GM18499 (cell line): ENCODE data around the gene GAB4.
A peak's percentile ranks its signal among the peaks of the same experiment; 100 is the strongest.
"Not testable (repeated sequence)": the region's sequence is repeated elsewhere in the genome, so short reads cannot be mapped to it uniquely, and the experiment has no call there.

Experiments used
- ATAC-seq: cut with Tn5 transposase; IDR thresholded peaks from one replicate; pipeline ENCODE4 v1.9.1; 2021; ENCODE audit warnings: moderate number of reproducible peaks; ENCODE audit not compliant: insufficient read depth, unreplicated experiment

Gene GAB4, protein sequence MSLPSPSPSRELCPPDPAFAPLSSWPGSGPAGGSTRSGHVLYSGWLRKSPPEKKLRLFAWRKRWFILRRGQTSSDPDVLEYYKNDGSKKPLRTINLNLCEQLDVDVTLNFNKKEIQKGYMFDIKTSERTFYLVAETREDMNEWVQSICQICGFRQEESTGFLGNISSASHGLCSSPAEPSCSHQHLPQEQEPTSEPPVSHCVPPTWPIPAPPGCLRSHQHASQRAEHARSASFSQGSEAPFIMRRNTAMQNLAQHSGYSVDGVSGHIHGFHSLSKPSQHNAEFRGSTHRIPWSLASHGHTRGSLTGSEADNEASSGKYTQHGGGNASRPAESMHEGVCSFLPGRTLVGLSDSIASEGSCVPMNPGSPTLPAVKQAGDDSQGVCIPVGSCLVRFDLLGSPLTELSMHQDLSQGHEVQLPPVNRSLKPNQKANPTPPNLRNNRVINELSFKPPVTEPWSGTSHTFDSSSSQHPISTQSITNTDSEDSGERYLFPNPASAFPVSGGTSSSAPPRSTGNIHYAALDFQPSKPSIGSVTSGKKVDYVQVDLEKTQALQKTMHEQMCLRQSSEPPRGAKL

DNA sequence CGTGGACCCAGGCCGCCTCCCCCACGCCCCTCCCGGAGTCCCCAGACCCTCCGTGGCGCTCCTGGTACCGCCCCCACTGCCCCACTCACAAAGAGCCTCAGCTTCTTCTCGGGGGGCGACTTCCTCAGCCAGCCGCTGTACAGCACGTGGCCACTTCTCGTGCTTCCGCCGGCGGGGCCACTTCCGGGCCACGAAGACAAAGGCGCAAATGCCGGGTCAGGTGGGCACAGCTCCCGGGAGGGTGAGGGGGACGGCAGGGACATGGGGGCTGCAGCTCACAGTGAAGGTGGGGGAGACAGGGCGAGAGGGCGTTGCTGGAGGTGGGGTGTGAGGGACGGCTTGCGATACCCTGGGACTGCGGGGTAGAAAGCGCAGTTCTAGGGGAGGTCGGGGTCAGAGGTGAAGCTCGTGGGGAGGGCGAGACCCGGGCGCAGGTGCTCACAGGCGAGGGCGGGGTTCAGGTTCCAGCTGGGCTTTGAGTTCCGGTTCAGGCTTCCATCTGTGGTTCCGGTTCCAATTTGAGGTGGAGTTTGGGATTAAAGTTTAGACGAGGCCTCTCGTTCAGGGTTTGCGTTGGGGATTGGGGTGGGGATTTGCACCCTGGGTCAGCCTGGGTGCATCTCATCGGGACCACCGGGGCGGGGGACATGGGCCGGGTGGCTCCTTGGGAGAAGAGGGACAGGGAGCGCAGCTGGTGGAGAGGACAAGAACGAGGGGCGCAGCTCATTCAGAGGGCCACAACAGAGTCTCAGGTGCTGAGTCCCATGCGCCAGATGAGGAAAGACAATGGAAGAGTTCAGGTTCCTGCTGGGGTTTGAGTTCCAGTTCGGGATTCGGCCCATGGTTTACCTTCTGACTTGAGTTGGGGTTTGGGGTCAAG lies at the start of gene GAB4:
Gene GAB4, minus strand, starts transcription at position 371 of the 880 bp plus-strand sequence. Its CDS starts 108 bp downstream, at position 263.
- ATAC-seq = no peak

DNA sequence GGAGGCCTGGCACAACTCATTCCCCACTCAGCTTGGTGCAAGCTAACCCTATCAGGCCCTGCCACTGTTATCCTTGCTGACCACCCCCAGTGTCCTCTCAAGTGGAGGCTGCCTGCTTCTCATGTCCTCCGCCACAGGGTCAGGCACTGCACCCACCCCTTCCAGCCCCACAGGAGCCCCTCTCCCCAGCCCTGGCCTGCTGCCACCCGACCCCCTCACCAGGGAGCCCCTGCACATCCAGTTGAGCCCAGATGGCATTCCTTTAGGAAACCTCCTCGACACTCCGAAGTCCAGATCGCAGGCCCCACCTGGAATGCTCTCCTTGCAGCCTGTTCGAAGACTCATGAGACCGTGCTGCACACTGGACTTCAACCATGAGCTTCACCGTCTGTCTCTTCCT lies 48.8 kb upstream of the GAB4 start:
- ATAC-seq = no peak

DNA sequence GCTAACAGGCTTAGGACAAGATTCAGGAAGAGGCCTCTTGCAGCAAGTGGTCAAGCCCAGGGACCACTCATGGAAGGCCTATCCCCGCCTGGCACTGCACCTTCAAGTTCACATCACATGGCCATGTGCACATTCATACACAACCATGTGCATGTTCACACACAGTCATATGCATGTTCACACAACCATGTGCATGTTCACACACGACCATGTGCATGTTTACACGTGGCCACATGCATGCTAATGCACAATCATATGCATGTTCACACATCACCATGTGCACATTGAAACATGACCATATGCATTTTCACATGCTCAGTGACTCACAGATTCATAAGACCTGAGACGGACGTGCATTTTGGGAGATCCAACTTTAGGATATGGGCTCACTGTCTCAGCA lies 48.0 kb upstream of the GAB4 start:
- no peak for ATAC-seq

DNA sequence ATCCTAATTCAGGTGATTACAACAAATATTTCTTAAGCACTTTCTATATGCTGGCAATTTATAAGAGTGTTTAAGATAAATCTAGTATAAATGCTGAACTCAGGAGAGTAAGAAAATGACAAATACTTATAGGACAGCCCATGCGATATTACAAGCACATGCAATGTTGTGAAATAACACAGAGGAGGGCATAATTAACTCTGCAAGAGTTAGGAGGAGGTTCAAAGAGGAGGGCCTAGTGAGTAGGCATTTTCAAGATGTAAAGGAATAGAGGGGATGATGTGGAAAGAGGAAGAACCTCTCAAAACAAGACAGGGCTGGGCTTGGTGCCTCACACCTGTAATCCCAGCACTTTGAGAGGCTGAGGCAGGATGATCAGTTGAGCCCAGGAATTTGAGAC lies 39.6 kb upstream of the GAB4 start:
- no peak for ATAC-seq

DNA sequence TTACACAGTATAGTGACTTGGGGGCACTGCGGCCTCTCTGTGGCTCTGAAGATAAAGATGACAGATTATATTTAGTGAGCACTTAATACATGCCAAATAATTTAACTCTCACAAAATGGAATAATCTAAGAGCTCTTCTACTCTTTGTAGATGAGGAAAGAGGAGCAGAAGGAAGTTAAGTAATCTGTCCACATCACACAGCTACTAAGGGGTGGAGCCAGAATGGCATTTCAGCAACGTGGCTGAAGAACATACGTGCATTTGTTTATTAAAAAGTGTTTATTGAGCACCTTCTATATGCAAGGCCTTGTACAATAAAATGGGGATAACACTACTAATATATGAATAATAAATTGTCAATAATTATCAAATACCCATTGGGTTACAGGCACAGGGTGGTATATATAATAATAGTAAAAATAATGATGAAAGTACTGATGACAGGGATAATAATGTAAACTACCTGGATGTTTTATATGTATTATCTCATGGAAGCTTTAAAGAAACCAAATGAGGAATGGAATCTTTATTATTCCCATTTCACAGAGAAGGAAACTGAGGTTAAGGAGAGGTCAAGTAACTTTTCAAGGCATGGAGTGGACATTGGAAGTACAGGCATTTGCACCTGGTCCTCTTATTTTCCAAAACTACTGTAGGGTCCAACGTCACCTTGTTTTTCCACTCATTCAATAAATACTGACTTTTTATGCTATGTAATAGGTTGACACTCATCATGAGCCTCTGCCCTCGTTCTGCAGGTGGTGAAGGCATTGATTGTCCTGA lies 38.7 kb upstream of the GAB4 start:
- ATAC-seq = no peak

DNA sequence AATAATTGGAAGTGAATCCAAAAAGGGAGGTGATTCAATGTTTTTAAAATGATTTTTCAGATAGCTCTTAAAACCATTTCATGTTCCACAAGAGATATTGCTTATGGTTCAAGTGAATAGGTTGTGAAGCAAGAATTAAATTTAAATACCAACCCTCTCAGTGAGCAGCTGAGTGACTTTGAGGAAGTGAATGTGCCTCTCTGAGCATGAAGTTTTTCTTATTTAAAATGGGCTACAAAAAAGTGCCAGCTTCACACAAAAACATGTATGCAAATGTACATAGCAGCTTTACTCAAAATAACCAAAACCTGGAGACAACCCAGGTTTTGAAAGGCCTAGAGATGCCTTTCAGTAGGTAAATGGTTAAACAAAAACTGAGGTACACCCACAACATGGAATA lies 35.5 kb upstream of the GAB4 start:
- no peak for ATAC-seq

DNA sequence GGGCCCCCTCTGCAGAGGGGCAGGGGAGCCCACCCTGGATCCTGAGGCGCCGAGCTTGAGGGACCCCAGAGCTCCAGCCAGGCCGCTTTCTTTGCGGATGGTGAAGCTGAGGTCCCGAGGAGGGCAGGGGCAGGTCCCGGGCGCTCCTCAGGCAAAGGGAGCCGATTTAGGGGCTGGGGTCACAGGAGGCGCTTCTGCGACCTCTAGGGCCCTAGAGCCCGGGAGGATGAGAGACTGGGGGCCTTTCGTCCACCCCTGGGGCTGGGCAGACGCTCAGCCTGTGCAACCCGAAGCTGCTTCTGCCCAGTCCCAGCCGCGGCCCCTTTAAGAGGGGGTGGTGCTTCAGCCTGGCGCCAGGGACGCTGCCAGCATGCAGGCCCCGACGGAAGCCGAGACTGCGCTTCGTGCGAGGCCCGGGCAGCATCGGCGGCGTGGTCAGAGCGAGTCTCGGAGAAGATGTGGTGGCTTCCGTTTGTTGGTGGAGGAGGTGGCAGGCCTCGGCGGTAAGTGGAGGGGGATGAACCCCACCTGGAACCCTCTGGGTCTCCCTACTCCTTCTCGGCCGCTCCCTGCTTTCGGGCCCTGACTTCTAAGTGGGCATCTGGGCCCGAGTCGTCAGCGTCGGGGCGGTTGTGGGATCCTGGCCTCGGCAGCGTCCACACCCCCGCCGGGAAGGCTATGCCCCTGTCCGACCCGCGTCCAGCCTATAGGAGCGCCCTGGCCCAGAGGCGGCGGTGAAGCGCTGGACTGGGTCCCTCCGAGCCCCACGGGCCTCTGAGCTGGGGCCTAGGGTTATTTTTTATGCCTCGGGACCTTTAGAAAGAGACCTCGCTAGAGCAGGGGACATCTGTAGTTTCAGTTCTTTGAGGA lies 29.1 kb upstream of the GAB4 start:
- ATAC-seq = peak; percentile 32

DNA sequence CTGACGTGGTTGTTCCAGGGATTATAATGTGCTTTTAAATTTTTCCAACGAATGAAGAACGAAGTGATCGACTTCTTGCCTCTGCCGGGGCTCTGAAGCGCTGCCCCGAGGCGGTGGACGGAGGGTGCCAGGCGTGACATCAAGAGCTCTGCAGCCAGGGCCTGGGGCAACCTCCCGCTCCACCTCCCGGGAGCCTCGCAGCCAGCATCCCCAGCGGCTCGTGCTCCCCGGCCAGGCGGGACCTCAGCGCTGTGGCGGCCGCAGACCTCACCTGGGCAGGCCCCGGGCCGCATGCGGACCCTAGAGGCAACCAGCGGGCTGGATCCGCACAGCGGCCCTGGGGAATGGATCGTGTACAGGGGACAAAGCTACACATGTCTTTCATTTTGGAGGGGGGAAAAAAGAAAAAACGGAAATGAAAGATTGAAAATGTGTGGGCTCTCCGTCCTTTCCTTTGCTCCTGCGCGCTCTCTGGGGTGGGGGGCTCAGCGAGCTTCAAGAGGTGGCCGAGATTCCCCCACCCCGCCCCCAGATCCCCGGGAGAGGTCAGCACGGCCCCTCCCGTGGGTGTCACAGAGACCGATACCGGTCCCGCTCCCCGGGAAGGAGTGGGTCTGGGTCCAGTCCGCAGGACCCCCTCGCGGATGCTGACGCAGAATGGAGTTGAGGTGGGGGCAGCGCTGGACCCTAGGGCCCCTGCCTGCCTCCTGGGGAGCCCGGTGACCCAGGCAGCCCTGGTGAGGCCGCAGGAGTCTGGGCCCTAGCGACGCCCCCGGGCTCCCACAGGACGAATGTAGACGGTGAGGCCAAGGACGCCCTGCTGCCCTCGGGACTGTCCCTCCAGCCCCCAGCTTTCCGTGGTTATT lies 28.2 kb upstream of the GAB4 start:
- peak; percentile 23 for ATAC-seq

DNA sequence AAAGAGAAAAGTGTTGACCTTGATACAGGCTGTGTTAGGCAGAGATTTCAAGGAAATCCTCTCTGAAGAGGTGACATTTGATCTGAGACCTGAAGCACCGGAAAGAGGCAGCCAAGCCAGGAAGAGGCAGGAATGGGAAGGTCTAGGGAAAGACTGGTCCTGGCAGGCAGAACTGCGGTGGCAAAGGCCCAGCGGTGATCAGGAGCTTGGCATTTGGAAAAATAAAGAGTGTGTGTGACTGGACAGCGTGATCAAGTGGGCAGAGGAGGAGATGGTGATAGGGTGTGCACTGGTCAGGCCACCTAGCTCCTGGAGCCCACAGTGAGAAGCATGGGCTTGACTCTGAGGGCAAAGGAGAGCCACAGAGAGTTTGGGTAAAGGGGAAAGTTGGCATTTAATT lies 27.2 kb upstream of the GAB4 start:
- no peak for ATAC-seq

DNA sequence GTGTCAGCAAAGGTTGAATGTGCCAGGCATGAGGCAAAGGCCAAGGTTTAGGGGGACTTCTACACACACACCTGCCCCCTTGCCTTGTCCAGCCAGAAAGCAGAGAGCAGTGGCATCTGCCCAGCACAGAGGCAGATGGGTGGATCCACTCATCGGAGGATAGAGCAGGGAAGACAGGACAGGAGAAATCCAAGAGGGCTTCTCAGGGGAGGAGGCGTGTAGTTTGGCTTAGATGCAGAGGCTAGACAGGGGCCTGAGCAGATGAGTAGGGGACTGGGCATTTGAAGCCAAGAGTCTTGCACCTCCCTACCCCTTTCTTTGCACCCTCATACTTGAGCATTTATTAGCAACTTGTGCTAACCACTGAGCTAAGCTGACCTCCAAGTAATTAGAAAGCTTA lies 26.5 kb upstream of the GAB4 start:
- ATAC-seq = not testable (repeated sequence)

DNA sequence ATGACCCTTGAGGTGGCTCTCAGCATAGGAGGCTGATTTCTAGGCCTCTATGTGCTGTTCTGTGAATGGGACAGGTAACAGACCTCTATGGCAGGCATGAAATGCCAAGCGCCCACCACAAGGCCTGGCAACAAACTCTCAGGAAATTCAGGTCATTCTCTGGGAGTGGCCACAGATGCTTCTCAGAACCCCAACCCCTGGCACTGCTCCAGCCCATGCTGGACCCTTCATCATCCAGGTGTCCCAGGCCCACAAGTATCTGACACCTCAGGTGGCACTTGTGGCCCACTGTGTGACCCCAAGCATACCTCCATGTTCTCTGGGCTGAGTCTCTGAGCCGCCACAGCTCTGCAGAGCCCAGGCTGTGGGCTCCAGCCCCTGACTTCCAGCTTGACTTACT lies 24.3 kb upstream of the GAB4 start:
- not testable (repeated sequence) for ATAC-seq

DNA sequence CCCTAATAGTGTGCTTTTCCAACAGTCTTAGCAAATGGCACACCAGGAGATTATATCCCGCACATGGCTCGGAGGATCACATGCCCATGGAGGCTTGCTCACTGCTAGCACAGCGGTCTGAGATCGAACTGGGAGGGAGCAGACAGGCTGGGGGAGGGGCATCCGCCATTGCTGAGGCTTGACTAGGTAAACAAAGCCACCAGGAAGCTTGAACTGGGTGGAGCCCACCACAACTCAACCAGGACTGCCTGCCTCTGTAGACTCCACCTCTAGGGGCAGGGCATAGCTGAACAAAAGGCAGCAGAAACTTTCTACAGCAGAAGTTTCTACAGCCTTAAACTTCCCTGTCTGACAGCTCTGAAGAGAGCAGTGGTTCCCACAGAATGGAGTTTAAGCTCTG lies 16.4 kb upstream of the GAB4 start:
- not testable (repeated sequence) for ATAC-seq

DNA sequence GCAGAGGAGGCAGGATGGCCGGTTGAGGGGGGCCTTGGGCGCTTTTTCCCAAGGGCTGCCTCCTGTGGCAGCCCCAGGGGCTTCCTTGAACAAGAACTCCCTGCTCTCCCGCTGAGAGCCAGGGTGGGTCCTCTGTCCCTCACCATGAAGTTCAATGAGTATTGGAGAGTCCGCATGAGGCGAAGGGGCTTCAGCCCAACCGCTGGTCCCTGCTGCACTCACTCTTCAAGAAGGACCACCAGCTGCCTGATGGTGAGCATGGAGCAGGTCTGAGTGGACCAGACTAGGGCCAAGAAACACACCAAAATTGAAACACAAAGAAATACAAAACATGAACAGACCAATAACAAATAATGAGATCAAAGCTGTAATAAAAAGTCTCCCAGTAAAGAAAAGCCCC lies 7.5 kb upstream of the GAB4 start:
- not testable (repeated sequence) for ATAC-seq

DNA sequence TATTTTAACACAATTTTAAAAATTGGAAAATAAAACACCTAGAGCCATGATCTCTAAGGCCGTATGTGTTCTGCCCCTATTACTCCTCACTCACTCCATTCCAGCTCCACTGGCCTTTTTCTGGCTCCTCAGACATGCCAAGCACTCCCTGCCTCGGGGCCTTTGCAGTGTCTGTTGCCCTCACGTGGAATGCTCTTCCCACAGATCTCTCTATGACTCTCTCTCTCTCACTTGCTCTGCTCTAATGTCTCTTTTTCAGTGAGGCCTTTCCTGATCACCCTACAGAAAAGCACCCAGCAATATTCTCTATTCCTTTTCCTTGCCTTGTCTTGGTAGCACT lies 6.0 kb upstream of the GAB4 start:
- not testable (repeated sequence) for ATAC-seq

DNA sequence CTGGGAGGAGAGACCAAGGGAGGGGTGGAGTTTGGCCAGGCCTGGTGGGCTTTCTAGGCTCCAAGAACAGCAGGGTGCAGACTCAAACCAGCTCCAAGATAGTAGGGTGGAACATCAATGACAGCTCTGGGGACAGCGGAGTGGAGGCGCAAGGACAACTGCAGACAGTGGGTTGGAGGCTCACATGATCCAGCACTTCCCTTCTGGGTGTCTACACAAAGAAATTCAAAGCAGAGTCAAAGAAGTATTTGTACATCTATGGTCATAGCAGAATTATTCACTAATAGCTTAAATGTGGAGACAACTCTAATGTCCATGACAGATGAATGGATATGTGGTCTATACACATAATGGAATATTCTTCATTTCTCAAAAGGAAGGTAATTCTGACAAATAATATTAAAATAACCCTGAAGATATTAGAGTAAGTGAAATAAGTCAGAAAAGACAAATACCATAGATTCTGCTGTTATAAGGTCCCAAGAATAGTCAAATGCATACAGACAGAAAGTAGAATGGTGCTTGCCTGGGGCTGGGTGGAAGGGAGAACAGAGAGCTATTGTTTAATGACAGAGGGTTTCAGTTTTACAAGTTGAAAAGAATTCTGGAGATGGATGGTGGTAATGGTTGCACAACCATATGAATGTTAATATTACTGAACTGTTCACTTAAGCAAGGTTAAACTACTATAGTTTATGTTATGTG lies 5.5 kb upstream of the GAB4 start:
- ATAC-seq = no peak

DNA sequence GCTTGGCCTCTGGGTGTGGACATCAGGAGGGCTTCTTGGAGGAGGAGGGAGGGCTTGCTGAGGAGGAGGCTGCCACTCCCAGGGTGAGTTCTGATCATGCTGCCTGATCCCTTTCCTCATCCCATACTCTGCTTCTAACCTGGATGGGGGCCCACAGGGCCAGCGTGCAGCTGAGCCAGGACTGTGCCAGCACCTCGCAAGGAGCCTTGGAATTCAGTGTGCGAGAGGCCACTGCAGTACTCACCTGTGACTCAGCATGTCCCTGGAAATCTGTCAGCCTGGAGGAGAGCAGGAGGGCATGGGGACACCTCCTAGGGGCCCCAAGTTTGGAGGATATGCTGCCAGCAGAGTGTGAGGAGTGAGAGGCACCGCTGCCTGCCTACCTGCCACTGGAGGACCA lies 4.2 kb upstream of the GAB4 start:
- no peak for ATAC-seq

DNA sequence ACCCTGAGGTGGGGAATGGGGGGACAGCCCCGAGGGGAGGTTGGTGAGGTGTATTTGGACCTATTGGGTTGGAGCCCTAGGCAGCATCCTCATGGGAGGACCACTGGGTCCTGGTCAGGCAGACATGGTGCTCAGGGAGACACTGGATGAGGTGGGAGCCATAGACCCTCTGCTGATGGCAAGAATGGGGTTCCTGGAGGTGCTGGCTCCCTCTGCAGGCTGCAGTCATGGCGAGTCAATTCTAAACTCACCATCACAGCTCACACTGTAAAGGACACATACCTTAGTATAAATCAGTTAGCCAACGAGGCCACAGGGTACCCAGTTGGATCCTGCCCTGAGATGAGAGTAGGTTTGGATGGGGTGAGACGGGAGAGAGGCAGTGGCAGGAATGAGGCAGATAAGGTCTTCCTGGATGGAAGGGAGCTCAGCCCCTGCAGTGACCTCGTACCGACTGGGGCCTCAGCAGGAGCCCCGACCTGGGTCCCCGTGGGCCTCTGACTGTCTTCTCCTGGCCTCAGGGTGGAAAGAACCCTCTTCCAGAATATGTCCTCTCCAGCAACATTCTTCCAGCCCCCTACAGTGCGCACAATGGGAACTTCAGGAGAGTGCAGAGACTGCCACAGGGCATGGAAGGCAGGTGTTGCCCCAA lies 1.7 kb upstream of the GAB4 start:
- ATAC-seq = no peak

DNA sequence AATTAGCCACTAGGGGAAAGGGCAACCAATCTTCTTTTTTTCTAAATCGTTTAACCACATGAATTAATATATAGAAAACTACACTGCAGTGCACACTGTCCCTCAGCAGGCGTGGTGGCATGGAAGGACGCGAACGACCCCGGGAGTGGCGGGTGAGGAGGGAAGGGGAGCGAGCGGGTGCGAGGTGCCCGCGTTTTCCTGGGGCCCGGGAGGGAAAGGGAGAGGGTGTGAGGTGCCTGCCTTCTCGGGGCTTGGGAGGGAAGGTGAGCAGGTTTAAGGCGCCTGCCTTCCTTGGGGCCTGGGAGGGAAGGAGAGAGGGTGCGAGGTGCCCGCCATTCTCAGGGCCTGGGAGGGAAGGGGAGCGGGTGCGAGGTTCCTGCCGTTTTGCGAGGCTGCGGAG lies 765 bp downstream of the GAB4 start:
- no peak for ATAC-seq
